Measurements from ENCODE around the gene ZBTB32. TPM values are rescaled to one million over a fixed set of nuclear protein-coding genes. Genes with fewer than 3 reads are reported as not detected.

ZBTB32 gene
- total and polyA plus RNA-seq, 9 donors: 0.41 TPM; not detected in 8

DNA sequence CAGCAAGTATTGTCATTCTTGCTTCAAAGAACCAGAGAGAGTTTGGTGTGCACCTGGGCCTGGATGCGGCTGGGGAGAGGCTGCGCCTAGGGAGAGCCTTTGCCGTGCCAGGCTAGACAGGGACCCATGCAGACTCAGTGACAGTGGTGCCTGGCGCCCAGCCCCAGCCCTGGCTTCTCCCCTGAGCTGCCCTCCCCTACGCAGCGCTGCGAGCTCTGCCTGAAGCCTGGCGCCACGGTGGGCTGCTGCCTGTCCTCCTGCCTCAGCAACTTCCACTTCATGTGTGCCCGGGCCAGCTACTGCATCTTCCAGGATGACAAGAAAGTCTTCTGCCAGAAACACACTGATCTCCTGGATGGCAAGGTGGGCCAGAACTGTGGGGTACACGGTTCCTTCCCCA is 25.4 kb downstream of the ZBTB32 start:
- Histone ChIP-seq H3K36me3 (no peaks in the 10 kb centered on the region), H3K27ac (no peak overlapping the region)
- TF ChIP-seq EP300 (IDR thresholded peaks at IDR 0.05): no peak
- TF ChIP-seq, protein P1, sequence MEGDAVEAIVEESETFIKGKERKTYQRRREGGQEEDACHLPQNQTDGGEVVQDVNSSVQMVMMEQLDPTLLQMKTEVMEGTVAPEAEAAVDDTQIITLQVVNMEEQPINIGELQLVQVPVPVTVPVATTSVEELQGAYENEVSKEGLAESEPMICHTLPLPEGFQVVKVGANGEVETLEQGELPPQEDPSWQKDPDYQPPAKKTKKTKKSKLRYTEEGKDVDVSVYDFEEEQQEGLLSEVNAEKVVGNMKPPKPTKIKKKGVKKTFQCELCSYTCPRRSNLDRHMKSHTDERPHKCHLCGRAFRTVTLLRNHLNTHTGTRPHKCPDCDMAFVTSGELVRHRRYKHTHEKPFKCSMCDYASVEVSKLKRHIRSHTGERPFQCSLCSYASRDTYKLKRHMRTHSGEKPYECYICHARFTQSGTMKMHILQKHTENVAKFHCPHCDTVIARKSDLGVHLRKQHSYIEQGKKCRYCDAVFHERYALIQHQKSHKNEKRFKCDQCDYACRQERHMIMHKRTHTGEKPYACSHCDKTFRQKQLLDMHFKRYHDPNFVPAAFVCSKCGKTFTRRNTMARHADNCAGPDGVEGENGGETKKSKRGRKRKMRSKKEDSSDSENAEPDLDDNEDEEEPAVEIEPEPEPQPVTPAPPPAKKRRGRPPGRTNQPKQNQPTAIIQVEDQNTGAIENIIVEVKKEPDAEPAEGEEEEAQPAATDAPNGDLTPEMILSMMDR (IDR thresholded peaks at IDR 0.05): no peak
- TF ChIP-seq POLR2A (IDR thresholded peaks at IDR 0.05): no peak

DNA sequence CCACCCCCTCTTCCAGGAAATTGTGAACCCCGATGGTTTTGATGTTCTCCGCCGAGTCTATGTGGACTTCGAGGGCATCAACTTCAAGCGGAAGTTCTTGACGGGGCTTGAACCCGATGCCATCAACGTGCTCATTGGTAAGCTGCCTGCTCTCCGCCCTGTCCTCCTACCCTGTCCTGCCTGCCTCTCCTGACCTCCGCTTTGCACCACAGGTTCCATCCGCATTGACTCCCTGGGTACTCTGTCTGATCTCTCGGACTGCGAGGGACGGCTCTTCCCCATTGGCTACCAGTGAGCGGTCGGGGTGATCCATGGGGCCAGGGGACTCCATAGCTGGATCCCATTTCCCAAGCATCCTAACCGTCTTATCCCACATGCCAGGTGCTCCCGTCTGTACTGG is 26.0 kb downstream of the ZBTB32 start:
- intact Hi-C loops (cut with DNase I): no loop called here
- WGBS, 3 donors: 90 to 91% (median 91%) methylated on average over 18 of the region's 18 CpGs
- TF ChIP-seq EP300 (IDR thresholded peaks at IDR 0.05) (no peak), POLR2A (IDR thresholded peaks at IDR 0.05) (no peak)
- TF ChIP-seq, protein P1 (IDR thresholded peaks at IDR 0.05): no peak
- Histone ChIP-seq H3K36me3 (no peaks in the 10 kb centered on the region), H3K9me3 (no peaks in the 10 kb centered on the region), H3K27me3 (no peaks in the 10 kb centered on the region), H3K27ac (no peak overlapping the region), H3K4me3 (no peak overlapping the region), H3K4me1 (ENCODE audit: insufficient read depth) (no peaks in the 10 kb centered on the region)
- no peak for DNase-seq

More for the DNA sequence above, 25.4 kb downstream of the ZBTB32 start:
- peak in 2 of 5 donors; percentile 18 for DNase-seq
- 86 to 92% (median 92%) methylated on average over 11 of the region's 11 CpGs for WGBS, 3 donors
- intact Hi-C loops (cut with DNase I): no loop called here
- H3K27me3 ChIP-seq: no peaks in the 10 kb centered on the region
- no peaks in the 10 kb centered on the region for H3K9me3 ChIP-seq
- H3K4me1 ChIP-seq (ENCODE audit: insufficient read depth): no peaks in the 10 kb centered on the region
- no peak overlapping the region for H3K4me3 ChIP-seq

DNA sequence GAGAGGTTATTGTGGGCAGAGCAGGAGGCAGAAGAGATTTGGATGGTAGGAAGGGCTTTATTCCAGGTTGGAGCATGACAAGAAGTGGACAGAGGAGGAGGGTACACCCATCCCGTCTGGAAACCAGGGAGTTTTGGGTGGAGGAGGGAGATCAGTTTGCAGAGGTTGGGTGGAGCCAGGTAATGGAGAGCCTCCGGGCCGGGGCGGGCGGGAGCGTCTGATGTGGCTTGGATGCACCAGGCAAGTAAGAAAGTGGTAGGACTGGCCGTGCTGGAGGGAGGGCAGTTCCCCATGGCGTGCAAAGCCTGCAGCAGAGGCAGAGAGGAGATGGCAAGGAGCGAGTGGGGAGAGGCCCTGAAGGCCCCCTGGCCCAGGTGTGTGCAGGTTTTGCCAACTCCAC is 27.0 kb downstream of the ZBTB32 start:
- no peaks in the 10 kb centered on the region for H3K4me1 ChIP-seq (ENCODE audit: insufficient read depth)
- no peaks in the 10 kb centered on the region for H3K9me3 ChIP-seq
- TF ChIP-seq, protein P1 (IDR thresholded peaks at IDR 0.05): no peak
- TF ChIP-seq EP300 (IDR thresholded peaks at IDR 0.05) (no peak), POLR2A (IDR thresholded peaks at IDR 0.05) (no peak)
- no peak overlapping the region for H3K27ac ChIP-seq
- no peak overlapping the region for H3K4me3 ChIP-seq
- no peak for DNase-seq
- no peaks in the 10 kb centered on the region for H3K27me3 ChIP-seq
- H3K36me3 ChIP-seq: no peaks in the 10 kb centered on the region
- 81 to 84% (median 84%) methylated on average over 9 of the region's 9 CpGs for WGBS, 3 donors
- intact Hi-C loops (cut with DNase I): no loop called here

DNA sequence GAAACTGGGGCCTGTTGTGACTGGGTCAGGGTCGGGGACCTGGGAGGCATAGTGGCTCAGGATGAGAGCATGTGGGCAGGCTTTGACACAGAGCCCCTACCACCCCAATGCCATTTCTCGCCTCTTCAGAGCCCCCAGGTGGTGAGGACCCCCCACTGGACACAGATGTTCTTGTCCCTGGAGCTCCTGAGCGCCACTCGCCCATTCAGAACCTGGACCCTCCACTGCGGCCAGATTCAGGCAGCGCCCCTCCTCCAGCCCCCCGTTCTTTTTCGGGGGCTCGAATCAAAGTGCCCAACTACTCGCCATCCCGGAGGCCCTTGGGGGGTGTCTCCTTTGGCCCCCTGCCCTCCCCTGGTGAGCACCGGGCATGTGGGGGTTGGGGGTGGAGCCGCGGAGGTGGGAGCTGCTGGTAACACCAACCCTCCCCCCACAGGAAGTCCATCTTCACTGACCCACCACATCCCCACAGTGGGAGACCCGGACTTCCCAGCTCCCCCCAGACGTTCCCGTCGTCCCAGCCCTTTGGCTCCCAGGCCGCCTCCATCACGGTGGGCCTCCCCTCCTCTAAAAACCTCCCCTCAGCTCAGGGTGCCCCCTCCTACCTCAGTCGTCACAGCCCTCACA is 27.5 kb downstream of the ZBTB32 start:
- 77 to 87% (median 79%) methylated on average over 21 of the region's 21 CpGs for WGBS, 3 donors
- Histone ChIP-seq H3K4me3 (no peak overlapping the region), H3K27ac (no peak overlapping the region), H3K36me3 (no peaks in the 10 kb centered on the region), H3K9me3 (no peaks in the 10 kb centered on the region), H3K4me1 (ENCODE audit: insufficient read depth) (no peaks in the 10 kb centered on the region), H3K27me3 (no peaks in the 10 kb centered on the region)
- intact Hi-C loops (cut with DNase I): no loop called here
- TF ChIP-seq, protein P1 (IDR thresholded peaks at IDR 0.05): no peak
- peak in 2 of 5 donors; percentile 30 to 34 for DNase-seq

All from ovary (tissue), 9 donors.